ENCODE data around the gene EPHB1.

EPHB1 gene

GRCh38 chr3:134869153-134869726, 74.2 kb downstream of the EPHB1 start:
- no peak overlapping the region for H3K4me3 ChIP-seq (ENCODE audit: control insufficient read depth, low read depth, low read length)
- TF ChIP-seq CTCF (conservative IDR thresholded peaks at IDR 0.05; ENCODE audit: control insufficient read depth, insufficient read depth, low read depth, low read length): no peak
- no peak for DNase-seq (ENCODE audit: low read depth)

GRCh38 chr3:134871818-134872217, 76.8 kb downstream of the EPHB1 start:
- H3K4me3 ChIP-seq (ENCODE audit: control insufficient read depth, low read depth, low read length): no peak overlapping the region
- no peak for DNase-seq (ENCODE audit: low read depth)
- no peak for TF ChIP-seq CTCF (conservative IDR thresholded peaks at IDR 0.05; ENCODE audit: control insufficient read depth, insufficient read depth, low read depth, low read length)

GRCh38 chr3:134872440-134873388, 77.7 kb downstream of the EPHB1 start:
- DNase-seq (ENCODE audit: low read depth): no peak
- no peak for TF ChIP-seq CTCF (conservative IDR thresholded peaks at IDR 0.05; ENCODE audit: control insufficient read depth, insufficient read depth, low read depth, low read length)
- no peak overlapping the region for H3K4me3 ChIP-seq (ENCODE audit: control insufficient read depth, low read depth, low read length)

GRCh38 chr3:134873789-134874188, 78.7 kb downstream of the EPHB1 start:
- DNase-seq (ENCODE audit: low read depth): no peak
- no peak overlapping the region for H3K4me3 ChIP-seq (ENCODE audit: control insufficient read depth, low read depth, low read length)
- no peak for TF ChIP-seq CTCF (conservative IDR thresholded peaks at IDR 0.05; ENCODE audit: control insufficient read depth, insufficient read depth, low read depth, low read length)

GRCh38 chr3:134874737-134875413, 79.8 kb downstream of the EPHB1 start:
- no peak for TF ChIP-seq CTCF (conservative IDR thresholded peaks at IDR 0.05; ENCODE audit: control insufficient read depth, insufficient read depth, low read depth, low read length)
- no peak overlapping the region for H3K4me3 ChIP-seq (ENCODE audit: control insufficient read depth, low read depth, low read length)
- DNase-seq (ENCODE audit: low read depth): peak; percentile 14

GRCh38 chr3:134876836-134877235, 81.8 kb downstream of the EPHB1 start:
- no peak for TF ChIP-seq CTCF (conservative IDR thresholded peaks at IDR 0.05; ENCODE audit: control insufficient read depth, insufficient read depth, low read depth, low read length)
- DNase-seq (ENCODE audit: low read depth): no peak

More at GRCh38 chr3:134876836-134877235, 81.8 kb downstream of the EPHB1 start:
- H3K4me3 ChIP-seq (ENCODE audit: control insufficient read depth, low read depth, low read length): no peak overlapping the region

All from fibroblast of mammary gland (primary cell).